Left lung (tissue), 10 donors: Measurements from ENCODE around the gene GNG7. TPM values are rescaled to one million over a fixed set of nuclear protein-coding genes. Genes with fewer than 3 reads are reported as not detected.
"Not testable (repeated sequence)": the region's sequence is repeated elsewhere in the genome, so short reads cannot be mapped to it uniquely, and the experiment has no call there.

ENCODE experiments used
- ATAC-seq: fragments of 200-7000 bp; cut with Tn5 transposase; one replicate; pipeline ENCODE4 v1.9.1; 2020; ENCODE audit warnings: moderate library complexity
- DNase-seq, 4 donors: peaks; one replicate each; pipeline ENCODE4 v3.0.0-alpha.2; 2013 to 2020
- H3K27ac ChIP-seq, 2 donors: fragments of 200-600 bp; sonication (generic) in 1 of 2; one replicate each; pipeline versions ENCODE4 v1.5.0 to v1.8.0; 2020 to 2021
- H3K27me3 ChIP-seq, 2 donors: fragments of 200-600 bp; sonication (generic) in 1 of 2; one replicate each; pipeline versions ENCODE4 v1.5.0 to v1.8.0; 2020 to 2021
- H3K36me3 ChIP-seq, 2 donors: fragments of 200-600 bp; sonication (generic) in 1 of 2; one replicate each; pipeline versions ENCODE4 v1.5.0 to v1.8.0; 2020 to 2021
- H3K4me1 ChIP-seq, 2 donors: fragments of 200-600 bp; one replicate each; pipeline ENCODE4 v1.8.0; 2021
- H3K4me3 ChIP-seq, 2 donors: fragments of 200-600 bp; sonication (generic) in 1 of 2; one replicate each; pipeline versions ENCODE4 v1.5.0 to v1.8.0; 2020 to 2021; ENCODE audit warnings: mild to moderate bottlenecking in 1 of 2
- H3K9me3 ChIP-seq, 2 donors: fragments of 200-600 bp; sonication (generic) in 1 of 2; one replicate each; pipeline versions ENCODE4 v1.5.0 to v1.8.0; 2020 to 2021
- intact Hi-C, 2 donors: fragments of 100-400 bp; cut with DNase I; formaldehyde crosslinking; loops; one replicate each; pipeline versions ENCODE4 v1.11.2 to v1.14.2; 2022
- polyA plus RNA-seq, 6 donors: library from polyadenylated mRNA; unstranded; fragments of 120-200 nt; gene quantifications; one replicate each; pipeline ENCODE4 v1.2.1, GENCODE V29; 2013; ENCODE audit not compliant: insufficient read length in 6 of 6
- total RNA-seq, 2 donors: library from RNA; stranded (reverse); fragmentation: NEBNext Ultra II Directional; extraction: Animal tissue kit (Norgen Biotek cat#: 25700); gene quantifications; one replicate each; pipeline ENCODE4 v1.2.1, GENCODE V29; 2021
- TF ChIP-seq, protein P1 (sequence below), 2 donors: fragments of 200-600 bp; sonication (generic) in 1 of 2; IDR thresholded peaks; one replicate each; pipeline versions ENCODE4 v1.5.0 to v1.8.0; 2021; ENCODE audit warnings: antibody characterized with exemption in 2 of 2
- donor health status: DM: no; HTN: yes; CAD: no.
- donor health status: DM: no; HTN: no; CAD: no.

The GNG7 gene
- total and polyA plus RNA-seq, 8 donors, result 3.8 to 7.1 (median 5.5) TPM

DNA sequence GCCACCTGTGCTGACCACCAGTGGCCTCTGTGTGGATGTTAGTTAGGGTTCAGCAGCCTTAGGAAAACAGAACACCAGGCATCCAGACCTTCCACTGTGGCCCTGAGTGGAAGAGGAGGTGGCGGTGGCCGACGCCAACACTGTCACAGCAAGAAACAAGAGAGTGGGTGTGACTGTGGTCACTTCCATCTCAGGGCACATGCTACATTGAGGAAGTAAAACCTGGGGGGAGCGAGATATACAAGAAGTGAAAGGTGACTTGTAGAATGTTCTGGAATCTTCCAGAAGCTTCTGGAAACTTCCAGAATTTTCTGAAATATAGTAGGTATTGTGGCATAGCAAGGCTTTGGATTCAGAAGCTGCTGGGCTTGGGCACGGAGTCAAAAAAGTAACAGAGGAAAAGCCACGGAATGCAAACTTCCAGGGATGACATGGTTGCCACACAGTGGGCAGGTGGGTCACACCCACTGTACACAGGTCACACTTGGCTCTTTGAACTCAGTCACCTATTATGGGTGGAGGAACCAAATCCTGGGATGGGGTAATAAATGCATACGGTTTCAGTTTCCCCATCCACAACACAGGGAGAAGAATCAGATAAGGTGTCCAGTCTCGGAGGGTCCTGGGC, 24.3 kb downstream of the GNG7 start:
- no peaks in the 10 kb centered on the region for H3K9me3 ChIP-seq
- H3K36me3 ChIP-seq, result no peaks in the 10 kb centered on the region
- H3K4me3 ChIP-seq, result no peak overlapping the region
- DNase-seq, result no peak
- H3K27ac ChIP-seq, result no peak overlapping the region
- TF ChIP-seq, protein P1, sequence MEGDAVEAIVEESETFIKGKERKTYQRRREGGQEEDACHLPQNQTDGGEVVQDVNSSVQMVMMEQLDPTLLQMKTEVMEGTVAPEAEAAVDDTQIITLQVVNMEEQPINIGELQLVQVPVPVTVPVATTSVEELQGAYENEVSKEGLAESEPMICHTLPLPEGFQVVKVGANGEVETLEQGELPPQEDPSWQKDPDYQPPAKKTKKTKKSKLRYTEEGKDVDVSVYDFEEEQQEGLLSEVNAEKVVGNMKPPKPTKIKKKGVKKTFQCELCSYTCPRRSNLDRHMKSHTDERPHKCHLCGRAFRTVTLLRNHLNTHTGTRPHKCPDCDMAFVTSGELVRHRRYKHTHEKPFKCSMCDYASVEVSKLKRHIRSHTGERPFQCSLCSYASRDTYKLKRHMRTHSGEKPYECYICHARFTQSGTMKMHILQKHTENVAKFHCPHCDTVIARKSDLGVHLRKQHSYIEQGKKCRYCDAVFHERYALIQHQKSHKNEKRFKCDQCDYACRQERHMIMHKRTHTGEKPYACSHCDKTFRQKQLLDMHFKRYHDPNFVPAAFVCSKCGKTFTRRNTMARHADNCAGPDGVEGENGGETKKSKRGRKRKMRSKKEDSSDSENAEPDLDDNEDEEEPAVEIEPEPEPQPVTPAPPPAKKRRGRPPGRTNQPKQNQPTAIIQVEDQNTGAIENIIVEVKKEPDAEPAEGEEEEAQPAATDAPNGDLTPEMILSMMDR (IDR thresholded peaks at IDR 0.05), result no peak
- intact Hi-C loops, result no loop called here
- H3K27me3 ChIP-seq, result no peaks in the 10 kb centered on the region
- ATAC-seq, result peak; percentile 44
- H3K4me1 ChIP-seq, result peaks cover 0 to 3% of the 10 kb centered on the region in 2 donors

DNA sequence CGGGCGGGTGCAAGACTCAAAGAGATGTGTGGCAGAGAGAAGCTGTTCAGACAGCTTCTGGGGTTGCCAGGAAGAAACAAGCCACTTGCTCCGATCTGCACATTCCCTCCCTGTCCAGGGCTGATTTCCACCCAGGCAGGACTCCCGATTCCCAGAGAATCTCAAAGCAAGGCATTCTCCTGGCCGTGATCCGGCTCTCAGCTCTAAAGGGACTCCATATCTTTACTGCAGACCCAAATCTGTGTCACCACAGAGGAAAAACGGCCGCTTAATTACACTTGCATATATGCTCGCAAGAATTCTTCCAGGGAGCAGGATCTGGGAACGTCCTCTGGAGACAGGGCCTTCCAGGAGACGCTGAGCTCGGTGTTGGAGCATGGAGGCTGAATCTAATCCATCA, 25.7 kb downstream of the GNG7 start:
- intact Hi-C loops, result no loop called here
- peaks cover 0 to 3% of the 10 kb centered on the region in 2 donors for H3K4me1 ChIP-seq
- H3K4me3 ChIP-seq, result no peak overlapping the region
- no peak overlapping the region for H3K27ac ChIP-seq
- ATAC-seq (no peak), DNase-seq (no peak)
- H3K27me3 ChIP-seq, result no peaks in the 10 kb centered on the region
- H3K36me3 ChIP-seq, result no peaks in the 10 kb centered on the region
- TF ChIP-seq, protein P1 (IDR thresholded peaks at IDR 0.05), result no peak
- no peaks in the 10 kb centered on the region for H3K9me3 ChIP-seq

DNA sequence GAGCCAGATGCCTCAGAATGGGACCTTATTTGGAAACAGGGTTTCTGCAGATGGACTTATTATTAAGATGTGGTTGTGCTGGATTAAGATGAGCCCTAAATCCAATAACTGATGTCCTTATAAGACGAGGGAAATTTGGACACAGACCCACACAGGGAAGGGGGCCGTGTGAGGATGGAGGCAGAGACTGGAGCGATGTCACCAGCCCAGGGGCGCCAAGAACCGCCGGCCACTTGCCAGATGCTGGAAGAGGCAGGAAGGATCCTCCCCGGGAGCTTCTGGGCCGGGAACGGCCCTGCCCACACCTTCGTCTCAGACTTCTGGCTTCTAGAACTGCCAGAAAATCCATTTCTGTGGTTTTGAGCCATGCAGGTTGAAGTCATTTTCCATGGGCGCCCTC, 26.6 kb downstream of the GNG7 start:
- Histone ChIP-seq H3K9me3 (no peaks in the 10 kb centered on the region), H3K36me3 (no peaks in the 10 kb centered on the region), H3K4me3 (no peak overlapping the region), H3K27ac (no peak overlapping the region), H3K27me3 (no peaks in the 10 kb centered on the region), H3K4me1 (peaks cover 0 to 3% of the 10 kb centered on the region in 2 donors)
- ATAC-seq, result no peak
- TF ChIP-seq, protein P1 (IDR thresholded peaks at IDR 0.05), result no peak
- DNase-seq, result no peak
- intact Hi-C loops, result no loop called here

DNA sequence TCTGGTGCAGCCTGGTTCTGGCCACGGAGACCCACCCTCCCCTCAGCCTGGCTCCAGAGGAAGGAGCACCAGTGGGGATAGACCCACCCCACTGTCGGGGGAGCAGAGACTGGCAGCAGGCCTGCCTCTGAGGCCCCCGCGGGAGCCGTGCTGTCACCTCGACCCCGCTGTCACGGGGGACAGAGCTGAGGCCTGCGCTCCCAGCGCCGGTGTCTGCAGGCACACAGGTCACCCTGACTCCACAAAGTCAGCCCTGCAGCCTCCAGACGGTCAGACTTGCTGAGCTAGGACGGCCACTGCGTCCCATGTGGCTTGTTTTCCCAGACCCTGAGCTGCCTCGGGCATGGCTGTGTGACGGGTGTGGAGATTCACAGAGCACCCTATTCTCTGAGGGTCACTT, 32.3 kb downstream of the GNG7 start:
- Histone ChIP-seq H3K36me3 (no peaks in the 10 kb centered on the region), H3K27me3 (no peaks in the 10 kb centered on the region), H3K4me3 (no peak overlapping the region), H3K4me1 (no peaks in the 10 kb centered on the region), H3K9me3 (no peaks in the 10 kb centered on the region), H3K27ac (no peak overlapping the region)
- DNase-seq (peak in 1 of 4 donors; percentile 58), ATAC-seq (no peak)
- TF ChIP-seq, protein P1 (IDR thresholded peaks at IDR 0.05), result no peak
- intact Hi-C loops, result no loop called here

DNA sequence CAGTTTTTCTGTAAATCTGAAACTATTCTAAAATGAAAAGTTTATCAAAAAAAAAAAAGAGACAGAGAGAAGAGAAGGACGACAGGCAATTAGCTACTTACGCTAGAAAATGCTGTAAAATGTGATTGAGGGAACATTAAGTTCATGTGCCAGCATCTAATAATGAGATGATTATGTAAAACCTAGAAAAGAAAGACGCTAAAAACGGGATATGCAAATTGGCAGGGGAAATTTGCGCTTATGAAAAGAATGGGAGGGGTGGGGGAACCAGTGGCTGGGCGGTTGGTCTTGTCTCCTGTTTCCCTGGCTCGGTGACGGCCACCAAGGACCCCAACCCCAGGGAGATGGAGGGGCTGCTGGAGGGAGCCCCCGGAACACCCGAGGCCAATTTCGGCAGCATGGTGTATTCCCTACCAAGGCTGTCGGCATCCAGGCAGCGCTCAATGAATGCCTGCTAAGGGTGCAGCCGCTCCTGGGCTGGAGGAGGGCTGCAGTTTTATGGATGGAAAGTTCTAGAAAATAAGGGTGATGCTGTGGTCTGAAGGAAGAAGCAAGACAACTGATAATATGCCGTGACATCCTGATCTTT, 34.2 kb downstream of the GNG7 start:
- ATAC-seq (no peak), DNase-seq (no peak)
- Histone ChIP-seq H3K27ac (no peak overlapping the region), H3K27me3 (no peaks in the 10 kb centered on the region), H3K4me1 (no peaks in the 10 kb centered on the region), H3K36me3 (no peaks in the 10 kb centered on the region), H3K4me3 (no peak overlapping the region), H3K9me3 (peaks cover 0 to 1% of the 10 kb centered on the region in 2 donors)
- TF ChIP-seq, protein P1 (IDR thresholded peaks at IDR 0.05), result no peak
- intact Hi-C loops, result no loop called here

DNA sequence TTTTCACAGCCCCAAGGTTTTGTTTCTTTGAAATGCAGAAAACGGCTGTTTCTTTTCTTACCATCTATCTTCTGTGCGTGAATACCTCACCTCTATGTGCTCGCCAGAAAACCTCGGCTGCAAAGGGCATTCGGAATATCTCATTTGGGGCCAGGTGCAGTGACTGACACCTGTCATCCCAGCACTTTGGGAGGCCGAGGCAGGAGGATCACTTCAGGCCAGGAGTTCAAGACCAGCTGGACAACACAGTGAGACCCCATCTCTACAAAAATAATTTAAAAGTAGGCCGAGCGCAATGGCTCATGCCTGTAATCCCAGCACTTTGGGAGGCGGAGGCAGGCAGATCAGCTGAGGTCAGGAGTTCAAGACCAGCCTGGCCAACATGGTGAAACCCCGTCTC, 35.1 kb downstream of the GNG7 start:
- H3K4me1 ChIP-seq, H3K9me3 ChIP-seq, H3K27me3 ChIP-seq, H3K4me3 ChIP-seq, H3K27ac ChIP-seq, ATAC-seq, H3K36me3 ChIP-seq, DNase-seq, intact Hi-C loops: not testable (repeated sequence)
